Stimulated activated CD8-positive, alpha-beta memory T cell treated with anti-CD3 and anti-CD28 coated beads, Interleukin-4, amount 100 ng/mL, for 4 hours (primary cell): ENCODE data around the gene TNFAIP2.

Experiments
- DNase-seq, 2 donors: peaks; one replicate each; pipeline ENCODE4 v3.0.0-alpha.2; 2020; ENCODE audit warnings: low read depth in 2 of 2, low spot score in 1 of 2

TNFAIP2 gene

GRCh38 chr14:103121121-103121845, 2.0 kb upstream of the TNFAIP2 start:
- DNase-seq, result no peak

- DNase-seq, result no peak
These were observed 1.2 kb upstream of the TNFAIP2 start for GRCh38 chr14:103121846-103122584.

GRCh38 chr14:103122585-103122946, 695 bp upstream of the TNFAIP2 start:
- no peak for DNase-seq

GRCh38 chr14:103123634-103124500, 606 bp downstream of the TNFAIP2 start:
- DNase-seq, result no peak

- DNase-seq, result no peak
These were observed 1.3 kb downstream of the TNFAIP2 start for GRCh38 chr14:103124501-103125001.

GRCh38 chr14:103125098-103126070, 2.1 kb downstream of the TNFAIP2 start:
- no peak for DNase-seq

GRCh38 chr14:103126088-103126872, 3.0 kb downstream of the TNFAIP2 start:
- no peak for DNase-seq

- DNase-seq, result no peak
These were observed 3.6 kb downstream of the TNFAIP2 start for GRCh38 chr14:103126873-103127304.

GRCh38 chr14:103127356-103127755, 4.1 kb downstream of the TNFAIP2 start:
- DNase-seq, result no peak

GRCh38 chr14:103127861-103128598, 4.8 kb downstream of the TNFAIP2 start:
- no peak for DNase-seq

GRCh38 chr14:103128631-103129300, 5.5 kb downstream of the TNFAIP2 start:
- DNase-seq, result no peak

- no peak for DNase-seq
These were observed 6.2 kb downstream of the TNFAIP2 start for GRCh38 chr14:103129301-103130016.

GRCh38 chr14:103130017-103130764, 6.9 kb downstream of the TNFAIP2 start:
- no peak for DNase-seq

GRCh38 chr14:103130965-103131364, 7.7 kb downstream of the TNFAIP2 start:
- DNase-seq, result no peak

GRCh38 chr14:103131580-103131979, 8.3 kb downstream of the TNFAIP2 start:
- DNase-seq, result no peak

GRCh38 chr14:103132381-103133209, 9.3 kb downstream of the TNFAIP2 start:
- DNase-seq, result no peak
